ELF-1 (cell line): Measurements from ENCODE around the gene AHCYL1.

ENCODE experiments used
- DNase-seq: peaks from one replicate; pipeline ENCODE4 v3.0.0-alpha.2; 2016; ENCODE audit warnings: low read depth, low spot score

AHCYL1 gene

DNA sequence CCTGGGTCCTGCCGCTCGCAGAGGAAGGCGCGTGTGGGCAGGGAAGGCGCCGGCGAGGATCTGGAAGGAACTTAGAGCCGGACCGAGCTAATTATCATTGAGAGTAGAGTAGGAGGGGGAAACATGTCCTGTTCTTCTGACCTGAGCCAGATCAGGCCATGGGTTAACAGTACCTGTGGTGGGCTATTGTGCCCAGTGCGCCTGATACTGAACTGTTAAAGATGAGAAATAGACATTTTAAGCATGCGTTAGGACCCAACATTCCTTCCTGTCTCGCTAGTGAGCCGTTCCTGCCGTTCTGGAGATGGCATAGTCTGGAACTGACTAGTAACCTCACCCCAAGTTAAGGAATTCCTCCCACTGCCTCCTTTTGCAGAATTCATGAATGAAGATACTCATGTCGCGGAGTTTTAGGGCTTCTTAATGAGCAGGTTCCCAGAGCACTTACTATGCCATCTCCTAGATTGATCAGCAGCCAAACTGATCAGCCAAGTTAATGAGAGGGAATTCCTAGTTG lies 50.7 kb downstream of the AHCYL1 start:
- DNase-seq, result no peak

DNA sequence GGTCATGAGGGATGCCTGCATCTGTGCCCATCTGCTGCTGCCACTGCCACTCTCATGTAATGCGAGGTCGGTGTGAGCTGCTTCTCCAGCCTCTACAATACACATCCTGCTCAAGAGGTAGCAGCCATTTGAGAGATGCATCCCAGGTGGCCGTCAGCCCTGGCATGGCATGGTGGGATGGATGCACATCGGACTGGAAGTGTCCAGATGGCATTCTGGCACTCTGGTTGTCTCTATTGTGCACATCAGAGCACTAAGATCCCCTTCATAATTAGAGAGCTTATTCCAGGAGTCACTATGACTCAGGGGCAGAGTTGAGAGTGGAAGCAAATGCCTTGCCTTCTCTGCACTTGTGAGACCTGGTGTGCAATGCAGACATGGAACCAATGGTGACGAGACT lies 53.7 kb downstream of the AHCYL1 start:
- DNase-seq, result no peak

DNA sequence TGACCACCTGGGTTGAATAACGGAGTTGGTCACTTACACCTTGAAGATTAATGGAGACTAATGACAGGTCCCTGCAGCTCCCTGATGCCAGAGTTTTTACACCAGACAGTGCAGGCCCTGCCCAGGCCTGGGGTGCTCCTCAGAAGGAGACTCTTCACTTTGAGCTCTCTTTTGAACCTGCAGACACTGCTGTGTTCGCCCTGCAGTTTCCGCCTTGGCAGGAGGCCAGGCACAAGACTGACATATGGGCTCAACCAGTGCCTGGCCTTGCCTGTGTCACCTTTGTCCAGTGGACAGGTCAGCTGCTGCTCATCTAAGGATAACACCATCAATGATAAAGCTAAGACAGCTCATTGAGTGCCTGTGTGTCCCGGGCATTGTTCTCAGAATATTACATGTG lies 55.1 kb downstream of the AHCYL1 start:
- DNase-seq, result no peak

DNA sequence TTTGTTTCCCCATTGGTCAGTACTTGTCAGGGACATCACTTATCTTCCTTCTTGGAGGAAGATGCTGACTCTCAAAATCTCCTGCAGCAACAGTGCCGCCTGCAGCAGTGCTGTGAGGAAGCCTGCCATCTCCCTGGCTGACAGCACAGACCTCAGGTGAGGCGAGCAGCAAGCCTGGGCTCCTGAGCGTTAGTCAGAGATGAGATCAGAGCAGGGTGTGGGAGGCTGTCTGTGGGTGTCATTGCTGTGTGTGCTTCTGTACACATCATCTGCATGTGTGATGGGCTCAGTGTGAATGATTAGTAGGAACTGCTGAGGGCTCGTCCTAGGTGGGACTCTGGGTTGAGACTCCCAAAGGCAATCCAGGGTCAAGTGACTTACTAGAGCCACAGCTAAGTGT lies 56.0 kb downstream of the AHCYL1 start:
- DNase-seq, result no peak

DNA sequence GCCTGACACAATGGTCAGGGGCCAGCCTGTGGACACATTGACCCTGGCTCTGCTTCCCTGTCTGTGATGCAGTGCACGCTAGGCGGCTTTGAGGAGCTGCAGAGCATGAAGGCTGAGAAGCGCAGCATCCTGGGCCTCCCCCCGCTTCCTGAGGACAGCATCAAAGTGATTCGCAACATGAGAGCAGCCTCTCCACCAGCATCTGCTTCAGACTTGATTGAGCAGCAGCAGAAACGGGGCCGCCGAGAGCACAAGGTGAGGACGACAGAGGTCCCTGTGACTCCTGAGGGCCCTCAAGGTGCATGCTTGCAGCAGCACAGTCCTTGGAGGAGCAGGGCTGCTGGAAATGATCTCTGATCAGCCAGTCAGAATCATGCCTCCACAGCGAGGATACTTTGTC lies 58.5 kb downstream of the AHCYL1 start:
- DNase-seq, result no peak

DNA sequence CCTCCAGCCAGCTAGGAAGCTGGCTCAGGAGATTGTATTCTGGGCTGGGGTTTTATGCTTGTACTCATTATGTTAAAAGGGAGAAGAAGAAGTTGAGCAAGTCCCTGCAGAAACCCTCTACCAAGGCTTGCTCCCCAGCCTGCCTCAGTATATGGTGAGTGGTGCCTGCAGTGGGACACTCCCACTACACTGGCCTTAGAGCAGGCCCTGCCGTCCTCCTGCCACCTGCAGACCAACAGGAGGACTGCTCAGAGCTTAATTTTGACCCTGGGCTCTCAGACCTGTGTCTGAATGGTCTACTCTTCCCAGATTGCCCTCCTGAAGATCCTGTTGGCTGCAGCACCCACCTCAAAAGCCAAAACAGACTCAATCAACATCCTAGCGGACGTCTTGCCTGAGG lies 62.9 kb downstream of the AHCYL1 start:
- DNase-seq, result peak; percentile 17

DNA sequence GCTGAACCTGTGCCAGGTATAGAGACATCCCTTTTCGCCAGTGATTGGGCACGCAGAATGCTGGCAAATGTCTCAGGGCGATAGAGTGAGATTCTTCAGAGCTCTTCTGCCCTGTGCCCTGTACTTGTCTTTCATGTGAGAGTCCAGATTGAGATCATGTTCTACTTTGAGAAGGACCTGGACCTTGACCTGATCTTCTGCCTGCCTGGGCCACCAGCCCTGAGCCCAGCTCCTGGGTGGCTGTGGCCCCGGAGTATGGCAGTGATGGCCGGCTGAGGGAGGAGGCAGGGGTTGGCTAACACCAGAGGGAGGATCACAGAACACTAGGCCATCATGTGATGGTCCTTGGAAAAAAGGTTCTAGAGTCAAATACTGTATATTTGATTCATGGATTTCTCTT lies 63.7 kb downstream of the AHCYL1 start:
- no peak for DNase-seq

DNA sequence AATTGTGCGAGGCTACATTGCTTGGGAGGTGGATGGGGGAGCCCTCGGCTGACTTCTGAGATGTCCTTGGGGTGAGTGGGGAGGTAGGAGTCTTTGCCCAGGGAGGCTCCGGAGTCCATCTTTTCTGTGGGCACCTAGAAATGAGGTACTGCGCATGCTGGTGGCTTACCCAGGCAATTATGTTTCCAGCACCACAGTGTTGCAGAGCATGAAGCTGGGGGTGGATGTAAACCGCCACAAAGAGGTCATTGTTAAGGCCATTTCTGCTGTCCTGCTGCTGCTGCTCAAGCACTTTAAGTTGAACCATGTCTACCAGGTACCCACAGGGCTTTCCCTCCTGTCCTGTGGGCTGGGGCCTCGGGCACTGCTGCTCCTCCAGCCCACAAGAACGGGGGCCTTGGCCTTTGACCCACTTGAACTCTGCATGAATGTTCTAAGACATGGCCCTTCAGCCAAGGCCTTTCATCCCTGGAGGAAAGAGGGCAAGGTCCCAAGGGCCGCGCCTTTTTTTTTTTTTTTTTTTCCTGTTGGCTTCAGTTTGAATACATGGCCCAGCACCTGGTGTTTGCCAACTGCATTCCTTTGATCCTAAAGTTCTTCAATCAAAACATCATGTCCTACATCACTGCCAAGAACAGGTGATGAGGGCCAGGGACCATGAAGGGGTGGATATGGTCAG lies 64.5 kb downstream of the AHCYL1 start:
- no peak for DNase-seq

DNA sequence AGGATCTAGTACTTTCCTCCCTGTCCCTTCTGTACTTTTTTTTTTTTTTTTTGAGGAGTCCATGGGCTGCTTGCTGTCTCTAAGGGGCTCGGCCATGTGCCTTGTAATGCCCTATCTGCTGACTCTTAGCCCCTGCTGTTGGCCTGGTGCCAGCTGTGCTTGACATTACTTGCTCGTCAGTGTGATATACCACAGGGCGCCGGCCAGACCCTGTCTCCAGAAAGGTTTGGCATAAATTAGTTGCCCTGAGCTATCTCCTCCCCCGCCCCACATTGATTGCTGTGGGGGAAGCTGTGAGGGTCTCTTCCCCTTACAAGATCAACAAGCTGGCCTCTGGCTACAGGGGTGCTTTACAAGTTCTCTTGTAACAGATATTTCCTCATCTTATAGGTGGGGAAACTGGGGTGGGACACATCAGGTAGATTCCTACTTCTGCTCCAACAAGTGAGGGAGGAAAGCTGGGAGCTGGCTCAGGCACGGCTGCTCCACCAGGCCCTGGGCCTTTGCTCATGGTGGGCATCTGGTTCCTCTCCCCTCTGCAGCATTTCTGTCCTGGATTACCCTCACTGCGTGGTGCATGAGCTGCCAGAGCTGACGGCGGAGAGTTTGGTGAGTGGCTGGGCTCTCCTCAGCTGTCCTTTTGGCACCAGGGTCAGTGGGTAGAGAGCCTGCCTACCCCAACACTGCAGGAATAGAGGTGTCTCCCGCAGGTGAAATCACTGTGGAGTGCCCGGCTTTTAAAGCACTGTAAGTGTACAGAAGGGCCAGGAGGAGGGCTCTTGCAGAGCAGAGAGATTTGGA lies 65.4 kb downstream of the AHCYL1 start:
- DNase-seq, result no peak

DNA sequence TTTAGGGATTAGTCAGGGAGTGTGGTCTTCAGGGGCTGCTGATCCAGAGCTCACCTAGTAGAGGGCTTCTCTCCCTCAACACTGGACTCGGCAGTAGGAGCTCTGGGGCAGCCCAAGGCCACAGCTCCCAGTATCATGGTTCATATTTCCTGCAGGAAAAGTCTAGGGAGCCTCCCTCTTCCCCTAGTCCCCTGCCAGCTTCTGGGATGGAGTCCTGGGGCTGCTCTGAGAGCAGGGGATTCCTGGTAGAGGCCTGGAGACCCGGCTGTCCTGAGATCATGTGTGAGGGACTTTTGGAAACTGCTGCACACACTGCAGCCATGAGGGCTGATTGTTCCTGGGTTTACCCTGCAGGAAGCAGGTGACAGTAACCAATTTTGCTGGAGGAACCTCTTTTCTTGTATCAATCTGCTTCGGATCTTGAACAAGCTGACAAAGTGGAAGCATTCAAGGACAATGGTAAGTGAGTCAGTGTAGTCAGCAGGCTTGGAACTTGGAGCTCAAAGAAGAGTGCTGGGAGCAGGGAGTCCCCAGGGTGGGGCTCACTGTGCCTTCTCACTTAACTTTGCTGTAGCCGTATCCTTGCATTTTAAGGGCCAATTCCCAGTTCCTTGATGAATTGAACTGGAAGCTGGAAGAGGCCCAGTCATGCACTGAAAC lies 66.2 kb downstream of the AHCYL1 start:
- DNase-seq, result no peak

DNA sequence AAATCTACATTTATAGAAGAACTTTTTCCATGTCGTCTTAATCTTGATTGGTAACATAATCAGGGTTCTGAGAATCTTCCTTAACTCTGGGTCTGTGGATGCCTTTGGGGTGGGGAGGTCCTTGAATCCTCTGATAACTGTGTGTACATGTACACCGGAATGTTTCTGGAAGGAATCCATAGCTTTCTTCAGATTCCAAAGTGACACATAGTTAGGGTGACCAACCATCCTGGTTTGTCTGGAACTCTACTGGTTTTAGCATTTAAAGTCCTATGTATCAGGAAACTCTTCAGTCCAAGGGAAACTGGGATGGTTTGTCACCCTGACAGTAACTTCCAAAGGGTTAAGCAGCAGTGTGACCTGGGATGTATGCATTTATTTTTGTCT lies 66.7 kb downstream of the AHCYL1 start:
- no peak for DNase-seq

DNA sequence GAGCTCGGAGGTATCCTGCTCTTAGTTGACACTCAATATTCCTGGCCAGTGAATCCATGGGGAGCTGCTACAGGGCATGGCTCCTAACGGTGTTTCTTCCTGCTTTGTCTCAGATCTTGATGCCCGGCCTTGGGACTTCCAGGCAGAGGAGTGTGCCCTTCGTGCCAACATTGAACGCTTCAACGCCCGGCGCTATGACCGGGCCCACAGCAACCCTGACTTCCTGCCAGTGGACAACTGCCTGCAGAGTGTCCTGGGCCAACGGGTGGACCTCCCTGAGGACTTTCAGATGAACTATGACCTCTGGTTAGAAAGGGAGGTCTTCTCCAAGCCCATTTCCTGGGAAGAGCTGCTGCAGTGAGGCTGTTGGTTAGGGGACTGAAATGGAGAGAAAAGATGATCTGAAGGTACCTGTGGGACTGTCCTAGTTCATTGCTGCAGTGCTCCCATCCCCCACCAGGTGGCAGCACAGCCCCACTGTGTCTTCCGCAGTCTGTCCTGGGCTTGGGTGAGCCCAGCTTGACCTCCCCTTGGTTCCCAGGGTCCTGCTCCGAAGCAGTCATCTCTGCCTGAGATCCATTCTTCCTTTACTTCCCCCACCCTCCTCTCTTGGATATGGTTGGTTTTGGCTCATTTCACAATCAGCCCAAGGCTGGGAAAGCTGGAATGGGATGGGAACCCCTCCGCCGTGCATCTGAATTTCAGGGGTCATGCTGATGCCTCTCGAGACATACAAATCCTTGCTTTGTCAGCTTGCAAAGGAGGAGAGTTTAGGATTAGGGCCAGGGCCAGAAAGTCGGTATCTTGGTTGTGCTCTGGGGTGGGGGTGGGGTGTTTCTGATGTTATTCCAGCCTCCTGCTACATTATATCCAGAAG lies 69.2 kb downstream of the AHCYL1 start:
- DNase-seq, result peak; percentile 84

DNA sequence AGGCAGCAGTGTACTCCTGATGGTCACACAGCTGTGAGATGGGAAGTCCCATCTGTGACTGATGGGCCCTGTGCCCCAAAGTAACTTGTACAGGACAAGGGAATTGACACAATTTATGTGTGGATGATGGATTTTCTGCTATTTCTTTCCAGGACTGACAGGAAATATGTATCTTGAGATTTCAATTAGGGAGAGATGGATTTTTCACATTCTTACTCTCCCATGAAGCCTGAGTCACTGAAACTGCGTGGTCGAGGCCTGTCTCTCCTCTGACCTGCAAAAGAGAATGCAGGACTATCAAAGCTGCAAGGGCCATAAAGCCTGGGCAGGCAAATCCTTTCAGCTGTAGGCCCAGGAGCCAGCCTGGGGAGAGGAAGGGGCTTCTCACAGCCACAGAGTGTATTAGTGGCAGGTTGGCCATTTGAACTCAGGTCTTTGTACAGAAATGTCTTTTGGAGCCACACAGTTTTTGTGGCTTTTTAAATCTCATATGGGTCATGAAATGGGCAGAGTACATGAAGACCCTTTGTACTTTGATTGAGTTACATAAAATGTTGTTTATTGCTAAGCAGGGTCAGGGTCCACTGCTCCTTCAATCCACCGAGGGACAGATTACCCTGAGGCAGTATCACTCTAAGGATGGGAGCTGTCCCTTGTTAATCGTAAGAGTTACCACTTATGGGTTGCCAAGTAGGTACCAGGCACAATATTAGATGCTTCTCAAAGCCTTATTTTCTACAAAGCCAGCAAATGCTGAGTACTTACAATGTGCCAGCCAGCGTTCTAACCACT lies 71.1 kb downstream of the AHCYL1 start:
- no peak for DNase-seq

DNA sequence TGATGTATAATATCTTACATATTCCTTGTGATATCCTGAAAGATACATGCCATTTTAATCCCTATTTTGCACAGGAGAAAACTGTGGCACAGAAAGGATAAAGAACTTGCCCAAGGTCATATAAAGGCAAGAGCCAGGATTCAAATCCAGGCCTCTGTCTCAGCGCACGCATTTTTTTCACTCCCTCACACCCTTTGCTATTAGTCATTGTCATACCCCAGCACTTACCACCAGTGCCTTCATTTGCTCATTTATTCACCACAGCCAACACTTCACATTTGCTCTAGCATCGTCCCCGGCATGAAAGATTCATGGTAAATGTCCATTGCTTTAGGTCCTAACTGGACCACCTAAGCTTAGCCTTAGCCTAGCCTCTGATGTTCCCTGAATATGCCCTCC lies 71.7 kb downstream of the AHCYL1 start:
- DNase-seq, result no peak

DNA sequence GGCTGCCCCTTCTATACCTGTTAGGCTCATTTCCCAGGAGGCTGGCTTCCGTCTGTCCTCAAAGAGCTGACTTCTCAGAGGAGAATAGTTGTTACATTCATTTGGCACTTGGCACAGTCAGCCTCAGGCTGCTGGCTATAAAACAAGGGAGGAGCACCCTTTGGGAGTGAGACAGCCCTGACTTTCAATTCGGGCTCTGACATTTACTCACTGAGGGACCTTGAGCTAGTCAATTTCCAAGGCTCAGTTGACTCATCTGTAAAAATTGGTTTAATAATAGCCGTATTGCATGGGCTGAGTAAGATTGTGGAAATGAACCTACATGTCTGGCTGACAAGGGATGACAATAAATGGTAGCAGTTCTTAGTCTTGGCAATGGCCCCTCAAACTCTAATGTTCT lies 72.2 kb downstream of the AHCYL1 start:
- DNase-seq, result no peak

DNA sequence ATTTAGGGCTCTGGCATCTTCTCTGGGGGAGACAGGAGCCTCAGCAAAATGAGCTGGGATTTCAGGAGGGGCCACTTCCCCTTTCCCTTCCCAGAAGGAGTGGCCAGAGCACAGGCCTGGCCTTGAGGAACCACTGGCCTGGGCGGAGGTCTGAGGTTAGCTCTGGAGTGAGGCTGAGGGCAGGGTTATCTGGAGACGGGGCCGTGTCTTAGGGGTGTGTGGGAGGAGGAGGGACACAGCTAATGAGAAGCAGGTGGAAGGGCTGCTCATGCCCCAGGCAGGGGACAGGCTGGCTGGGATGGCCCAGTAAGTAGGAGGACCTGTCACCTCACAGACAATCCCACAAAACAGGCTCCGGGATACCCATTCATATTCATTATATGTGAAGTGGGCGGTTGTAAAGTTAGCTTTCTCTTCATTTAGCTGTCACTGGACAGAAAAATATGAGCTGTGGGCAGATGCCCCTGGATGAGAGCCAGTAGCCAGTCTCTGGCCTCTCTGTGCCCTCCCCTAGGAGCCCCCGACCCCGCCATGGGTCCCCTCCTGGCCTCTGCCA lies 73.5 kb downstream of the AHCYL1 start:
- DNase-seq, result peak; percentile 59

DNA sequence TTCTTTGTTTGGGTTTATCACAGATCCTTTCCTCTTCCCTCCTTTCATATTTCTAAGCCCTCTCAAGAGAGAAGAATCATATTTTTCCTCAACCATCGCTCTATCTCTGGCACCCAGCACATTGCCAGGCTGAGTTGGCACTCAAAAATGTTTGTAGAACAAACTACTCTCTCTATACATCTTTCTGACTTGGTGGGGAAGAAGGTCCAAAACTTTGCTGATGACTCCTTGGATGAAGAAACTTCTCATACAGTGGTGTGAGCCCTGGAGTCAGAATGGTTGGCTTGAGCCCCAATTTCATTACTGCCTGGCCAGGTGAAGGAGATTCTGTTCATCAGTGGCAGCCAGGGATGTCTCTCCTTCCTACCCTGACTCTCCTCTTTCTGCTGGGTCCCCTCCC lies 74.0 kb downstream of the AHCYL1 start:
- no peak for DNase-seq

DNA sequence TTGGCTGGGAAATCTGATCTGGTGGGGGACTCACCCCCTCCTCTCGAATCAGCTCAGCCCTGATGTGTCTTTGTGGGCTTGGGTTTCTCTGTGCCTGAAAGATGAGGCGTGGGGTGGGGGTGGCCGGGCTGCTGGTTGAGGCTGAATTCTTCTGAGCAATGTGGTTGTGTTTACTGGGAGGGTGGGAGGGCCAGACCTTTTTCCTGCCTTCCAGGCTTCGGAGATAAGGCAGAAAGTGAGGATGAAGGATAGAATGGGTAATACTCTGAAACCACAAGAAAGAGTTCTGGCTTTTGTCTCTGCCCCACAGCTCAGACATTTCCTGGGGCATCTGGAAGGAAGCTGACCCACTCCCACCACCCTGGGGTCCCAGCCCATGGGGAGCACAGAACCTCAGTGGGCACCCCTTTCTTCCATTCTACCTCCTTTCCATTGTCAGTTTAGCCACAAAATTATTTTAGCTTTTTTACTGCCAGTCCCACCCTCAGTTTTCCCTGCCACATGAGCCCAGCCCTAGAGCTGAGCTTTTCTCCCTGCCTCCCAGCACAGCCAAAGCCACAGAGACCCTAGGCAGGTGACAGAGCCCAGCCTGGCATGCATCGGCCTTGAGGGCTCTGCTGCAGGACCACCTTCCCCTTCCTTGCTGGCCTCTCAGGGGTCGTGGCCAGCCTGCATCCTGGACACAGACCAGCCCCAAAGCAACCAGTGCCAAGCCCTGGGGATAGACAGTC lies 74.7 kb downstream of the AHCYL1 start:
- peak; percentile 59 for DNase-seq

DNA sequence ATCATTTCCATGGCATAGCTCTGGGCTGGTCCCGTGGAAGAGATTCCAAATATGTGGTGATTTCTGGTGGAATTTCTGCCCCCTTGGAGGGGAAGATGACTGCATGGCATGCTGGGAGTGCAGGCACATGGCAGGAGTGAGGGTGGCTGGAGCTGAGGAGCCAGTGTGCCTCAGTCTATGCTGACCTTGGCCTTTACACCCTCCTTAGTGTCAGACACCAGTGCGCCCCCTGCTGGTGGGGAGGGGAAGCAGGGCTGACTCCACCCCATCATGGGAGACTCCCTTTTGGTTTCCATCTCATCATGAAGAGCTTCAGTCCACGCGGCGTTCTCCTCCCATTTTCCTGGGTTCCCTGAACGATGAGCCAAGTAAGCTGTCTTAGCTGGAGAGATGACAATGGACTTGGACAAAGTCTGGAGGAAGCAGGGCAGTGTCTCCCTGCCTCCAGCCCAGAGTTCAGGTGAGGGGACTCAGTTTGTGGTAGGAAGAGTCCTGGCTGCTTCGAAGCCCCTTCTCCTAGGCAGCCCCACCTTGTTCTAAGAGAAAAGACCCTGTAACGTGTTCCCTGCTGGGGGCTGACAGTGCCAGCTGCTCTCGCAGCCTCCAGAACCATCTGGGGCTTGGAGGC lies 75.6 kb downstream of the AHCYL1 start:
- DNase-seq, result peak; percentile 72
